SKM-1 (cell line): ENCODE data around the gene LRCH1.
"Not testable (repeated sequence)": the region's sequence is repeated elsewhere in the genome, so short reads cannot be mapped to it uniquely, and the experiment has no call there.

ENCODE experiments used
- DNase-seq: peaks from one replicate; lab custom pipeline; 2025; ENCODE audit not compliant: unreplicated experiment; lab: John Stamatoyannopoulos, UW

LRCH1 gene

GRCh38 chr13:46552889-46553520 is at the start of gene LRCH1:
TSS of gene LRCH1 (plus strand) at chr13:46553170. CDS start at chr13:46553397, 227 bp downstream.
- peak; percentile 81 for DNase-seq

GRCh38 chr13:46504036-46504435 is 48.9 kb upstream of the LRCH1 start:
- DNase-seq: no peak

- DNase-seq: no peak
Observed at GRCh38 chr13:46507981-46508380, 45.0 kb upstream of the LRCH1 start.

DNA sequence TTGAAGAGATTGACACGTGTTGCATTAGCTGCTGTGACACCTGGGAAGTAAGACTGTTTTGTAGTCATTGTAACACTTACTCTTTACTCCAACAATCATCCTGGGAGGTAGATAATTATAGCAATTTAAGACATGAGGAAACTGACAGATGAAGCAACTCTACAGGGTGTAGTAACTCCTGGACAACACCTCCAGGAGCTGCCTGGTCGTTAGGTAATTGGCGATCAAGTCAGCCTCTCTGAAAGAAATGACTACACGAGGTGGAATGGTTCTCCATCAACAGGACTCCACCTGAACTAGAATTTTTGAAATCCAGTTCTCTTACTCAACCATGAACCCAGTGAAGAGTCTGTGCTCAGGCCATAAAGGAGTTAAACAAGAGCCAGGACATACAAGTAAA is 43.0 kb upstream of the LRCH1 start:
- no peak for DNase-seq

GRCh38 chr13:46515803-46516202 is 37.2 kb upstream of the LRCH1 start:
- DNase-seq: no peak

DNA sequence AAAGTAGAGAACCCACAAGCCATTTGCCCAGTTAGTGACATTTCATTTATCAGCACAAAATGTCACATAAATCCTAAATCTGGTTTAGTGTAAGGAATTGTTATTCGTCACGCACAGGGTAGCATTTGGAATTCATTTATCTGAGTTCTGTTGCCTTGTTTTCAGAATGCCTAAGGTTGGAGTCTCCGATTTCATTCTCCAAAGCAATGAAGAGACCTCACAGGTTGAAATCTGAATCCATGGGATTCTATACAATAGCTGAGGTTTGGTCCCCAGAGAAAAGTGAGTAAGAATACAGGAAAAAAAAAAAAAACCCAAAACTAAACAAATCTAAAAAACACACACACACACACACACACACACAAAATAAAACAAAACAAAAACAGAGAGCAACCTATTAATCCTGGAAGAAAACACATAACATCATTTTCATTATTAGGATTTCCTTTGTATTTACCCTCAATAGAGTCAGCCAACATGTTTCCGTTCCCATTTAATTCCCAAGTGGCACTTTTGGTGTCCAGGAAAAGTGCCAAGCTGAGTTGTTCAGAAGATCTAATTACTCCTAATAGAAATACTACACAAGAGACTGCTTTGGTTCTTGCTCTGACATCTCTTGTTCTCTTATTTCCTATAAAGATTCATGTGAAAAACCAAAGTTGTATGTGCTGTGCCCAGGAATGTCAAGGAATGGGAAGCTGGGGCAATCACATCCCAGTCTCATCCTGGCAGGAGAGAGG is 36.2 kb upstream of the LRCH1 start:
- no peak for DNase-seq

- DNase-seq: not testable (repeated sequence)
Observed at GRCh38 chr13:46517748-46518147, 35.2 kb upstream of the LRCH1 start.

- no peak for DNase-seq
Observed at GRCh38 chr13:46519182-46519581, 33.8 kb upstream of the LRCH1 start.

- no peak for DNase-seq
Observed at GRCh38 chr13:46520166-46520565, 32.8 kb upstream of the LRCH1 start.

GRCh38 chr13:46521486-46521885 is 31.5 kb upstream of the LRCH1 start:
- DNase-seq: no peak

GRCh38 chr13:46521921-46522747 is 30.8 kb upstream of the LRCH1 start:
- no peak for DNase-seq

DNA sequence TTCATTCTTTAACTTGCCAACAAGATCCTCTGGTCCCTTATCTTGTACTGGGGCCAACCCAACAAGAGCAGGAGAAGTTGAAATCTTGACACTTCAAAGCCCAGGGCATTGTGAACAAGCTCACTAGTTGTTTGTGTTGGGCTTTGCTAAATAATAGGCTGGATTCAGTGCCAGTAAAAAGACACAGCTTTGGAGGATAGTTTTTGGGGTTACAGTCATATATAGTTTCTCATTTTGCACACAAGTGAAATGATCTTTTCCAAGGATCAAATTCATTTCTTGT is 30.3 kb upstream of the LRCH1 start:
- no peak for DNase-seq

- DNase-seq: no peak
Observed at GRCh38 chr13:46523972-46524752, 28.8 kb upstream of the LRCH1 start.

GRCh38 chr13:46526100-46526735 is 26.8 kb upstream of the LRCH1 start:
- DNase-seq: no peak

GRCh38 chr13:46526740-46527139 is 26.2 kb upstream of the LRCH1 start:
- no peak for DNase-seq

GRCh38 chr13:46527237-46527636 is 25.7 kb upstream of the LRCH1 start:
- DNase-seq: no peak

- DNase-seq: no peak
Observed at GRCh38 chr13:46529216-46529919, 23.6 kb upstream of the LRCH1 start.

- DNase-seq: no peak
Observed at GRCh38 chr13:46530084-46530935, 22.7 kb upstream of the LRCH1 start.

- no peak for DNase-seq
Observed at GRCh38 chr13:46531953-46532352, 21.0 kb upstream of the LRCH1 start.
